CD4-positive, alpha-beta T cell treated with Interleukin-6 for 4 hours (primary cell): ENCODE measurements around the gene ERN1.
"Not testable (repeated sequence)": the region's sequence is repeated elsewhere in the genome, so short reads cannot be mapped to it uniquely, and the experiment has no call there.

Source experiments
- DNase-seq: peaks from one replicate; pipeline ENCODE4 v3.0.0-alpha.2; 2020; ENCODE audit warnings: mixed read lengths

Gene ERN1

GRCh38 chr17:64022611-64023063 lies 107.3 kb downstream of the ERN1 start:
- peak; percentile 50 for DNase-seq

- peak; percentile 91 for DNase-seq
These were observed 109.7 kb downstream of the ERN1 start, which contains the start of gene ICAM2 for GRCh38 chr17:64020056-64020766. Gene ICAM2 (minus strand): TSS chr17:64020633. CDS start chr17:64006691, 13,942 bp downstream.

DNA sequence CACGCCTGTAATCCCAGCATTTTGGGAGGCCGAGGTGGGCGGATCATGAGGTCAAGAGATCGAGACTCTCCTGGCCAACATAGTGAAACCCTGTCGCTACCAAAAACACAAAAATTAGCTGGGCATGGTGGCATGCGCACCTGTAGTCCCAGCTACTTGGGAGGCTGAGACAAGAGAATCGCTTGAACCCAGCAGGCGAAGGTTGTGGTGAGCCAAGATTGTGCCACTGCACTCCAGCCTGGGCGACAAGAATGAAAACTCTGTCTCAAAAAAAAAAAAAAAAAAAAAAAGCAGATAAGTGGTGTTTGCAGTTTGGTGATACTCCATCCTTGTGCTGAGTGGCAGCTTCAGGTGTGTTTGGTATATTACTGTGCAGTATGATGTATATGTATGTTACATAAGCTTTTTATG lies 110.4 kb downstream of the ERN1 start:
- DNase-seq = peak; percentile 29

DNA sequence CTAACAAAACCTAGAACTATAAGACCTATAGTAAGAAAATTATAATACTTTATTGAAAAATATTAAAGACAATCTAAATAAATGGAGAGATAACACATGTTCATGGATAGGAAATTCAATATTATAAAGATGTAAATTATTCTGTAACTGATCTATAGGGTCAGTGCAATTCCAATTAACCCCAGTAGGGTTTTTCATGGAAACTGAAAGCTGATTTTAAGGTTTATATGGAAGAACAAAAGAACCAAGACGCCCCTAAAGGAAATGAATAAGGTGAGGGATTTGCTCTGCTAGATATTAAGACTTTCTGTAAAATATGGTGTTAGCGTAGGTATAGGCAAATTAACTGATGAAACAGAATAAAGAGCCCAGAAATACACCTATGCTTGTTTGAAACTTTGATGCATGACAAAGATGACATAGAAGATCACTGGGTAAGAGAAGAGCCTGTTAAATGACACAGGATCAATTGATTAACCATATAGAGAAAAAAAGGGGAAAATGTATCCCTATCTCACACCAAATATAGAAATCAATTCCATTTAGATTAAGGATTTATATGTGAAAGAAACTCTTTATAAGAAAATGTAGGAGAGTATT lies 112.5 kb downstream of the ERN1 start:
- DNase-seq = no peak

GRCh38 chr17:64016974-64017373 lies 113.0 kb downstream of the ERN1 start:
- no peak for DNase-seq

DNA sequence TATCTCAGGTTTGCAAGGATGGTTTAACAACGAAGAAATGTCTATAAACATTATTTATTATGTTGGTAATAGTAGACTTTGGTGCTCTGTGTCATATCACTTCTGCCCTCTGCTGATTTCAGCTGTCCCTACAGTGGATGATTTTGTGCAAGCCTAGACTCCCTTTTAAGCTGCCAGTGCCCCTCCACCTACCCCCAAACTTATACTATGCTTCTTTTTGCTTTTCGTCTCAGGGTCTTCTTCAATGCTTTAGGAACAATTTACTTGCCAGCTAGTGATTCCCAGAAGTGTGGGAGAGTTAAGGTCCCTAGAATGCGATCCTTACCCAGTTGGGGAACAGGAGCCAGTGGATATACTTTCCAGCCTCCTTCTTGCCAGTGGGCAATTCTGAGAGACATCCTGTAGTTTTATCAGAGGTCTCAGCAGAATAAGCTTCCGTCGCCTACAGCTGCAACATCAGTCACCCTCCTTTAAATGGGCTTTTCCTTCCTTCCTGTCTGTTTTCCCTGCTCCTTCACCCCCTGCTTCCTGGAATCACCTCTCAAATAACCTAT lies 113.6 kb downstream of the ERN1 start:
- no peak for DNase-seq

- no peak for DNase-seq
These were observed 114.5 kb downstream of the ERN1 start for GRCh38 chr17:64015447-64015846.

DNA sequence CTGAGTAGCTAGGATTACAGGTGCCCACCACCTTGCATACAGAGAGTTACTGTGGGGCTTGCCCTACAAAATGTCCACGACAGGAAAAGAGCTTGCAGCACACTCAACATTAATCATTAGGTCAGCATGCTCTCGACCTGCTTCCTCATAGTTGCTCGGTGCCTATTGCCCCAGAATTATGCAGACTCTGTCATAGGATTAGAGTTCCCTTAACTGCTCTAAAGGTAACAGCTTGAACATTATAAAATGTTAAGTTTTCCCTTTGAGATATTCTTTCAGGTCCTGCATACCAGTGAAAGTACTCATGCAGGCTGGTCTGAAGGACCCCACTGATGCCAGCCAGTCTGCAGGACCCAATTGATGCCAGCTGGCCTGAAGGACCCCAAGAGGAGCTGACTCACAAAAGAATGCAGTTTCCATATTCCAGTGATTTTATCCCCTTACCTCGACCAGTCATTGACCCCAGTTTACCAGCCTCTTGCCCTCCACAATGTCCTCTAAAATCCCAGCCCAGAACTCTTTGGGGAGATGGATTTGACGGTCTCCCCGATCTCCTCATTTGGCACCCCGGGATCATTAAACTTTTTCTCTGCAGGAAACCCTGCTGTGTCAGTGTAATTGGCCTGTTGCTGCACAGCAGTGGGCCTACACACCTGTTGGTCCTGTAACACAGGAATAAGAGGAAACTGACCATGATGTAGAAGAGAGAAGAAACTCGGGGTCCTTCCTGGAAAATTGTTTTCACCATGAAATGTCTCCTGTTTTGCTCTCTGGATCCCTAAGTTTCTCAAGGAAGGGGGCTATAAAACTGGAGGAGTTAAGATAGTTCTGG lies 120.2 kb downstream of the ERN1 start:
- no peak for DNase-seq

GRCh38 chr17:64008830-64009229 lies 121.1 kb downstream of the ERN1 start:
- DNase-seq = no peak

DNA sequence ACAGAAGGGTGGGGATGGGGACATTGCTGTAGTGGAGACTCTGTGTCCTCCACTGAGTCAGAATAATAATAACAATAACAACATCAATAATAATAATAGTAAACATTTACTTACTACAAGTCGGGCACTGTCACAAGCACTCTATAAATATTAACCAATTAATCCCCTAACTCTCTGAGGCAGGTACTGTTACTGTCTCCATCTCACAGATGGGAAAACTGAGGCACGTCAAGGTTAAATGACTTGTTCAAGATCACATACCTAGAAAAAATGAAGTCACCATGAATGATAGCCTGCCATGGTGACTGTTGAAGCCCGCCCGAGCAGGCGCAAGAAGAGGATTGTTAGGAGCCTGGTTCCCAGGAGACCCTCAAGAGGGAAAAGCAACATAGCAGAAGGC lies 121.6 kb downstream of the ERN1 start:
- DNase-seq = no peak

DNA sequence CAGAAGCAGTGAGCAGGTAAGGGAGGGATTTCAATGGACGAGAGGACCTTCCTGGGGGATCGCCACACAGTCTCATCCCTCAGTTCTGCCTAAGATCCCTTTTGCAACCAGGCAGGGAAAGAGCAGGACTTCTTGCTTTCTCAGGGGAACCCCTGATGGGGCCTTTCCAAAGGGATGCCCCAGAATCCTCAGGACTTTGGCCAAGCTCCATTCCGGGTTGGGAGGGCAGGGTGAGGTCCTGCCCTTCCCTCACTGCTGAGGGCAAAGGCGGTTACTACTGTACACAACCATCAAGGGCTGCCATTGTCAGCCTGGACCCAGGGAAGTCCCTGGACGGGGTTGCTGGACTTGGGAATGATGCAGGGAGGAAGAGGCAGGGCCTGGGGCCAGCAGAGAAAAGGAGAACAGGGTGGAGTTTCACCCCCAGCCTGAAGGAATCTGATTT lies 122.1 kb downstream of the ERN1 start:
- DNase-seq = no peak

DNA sequence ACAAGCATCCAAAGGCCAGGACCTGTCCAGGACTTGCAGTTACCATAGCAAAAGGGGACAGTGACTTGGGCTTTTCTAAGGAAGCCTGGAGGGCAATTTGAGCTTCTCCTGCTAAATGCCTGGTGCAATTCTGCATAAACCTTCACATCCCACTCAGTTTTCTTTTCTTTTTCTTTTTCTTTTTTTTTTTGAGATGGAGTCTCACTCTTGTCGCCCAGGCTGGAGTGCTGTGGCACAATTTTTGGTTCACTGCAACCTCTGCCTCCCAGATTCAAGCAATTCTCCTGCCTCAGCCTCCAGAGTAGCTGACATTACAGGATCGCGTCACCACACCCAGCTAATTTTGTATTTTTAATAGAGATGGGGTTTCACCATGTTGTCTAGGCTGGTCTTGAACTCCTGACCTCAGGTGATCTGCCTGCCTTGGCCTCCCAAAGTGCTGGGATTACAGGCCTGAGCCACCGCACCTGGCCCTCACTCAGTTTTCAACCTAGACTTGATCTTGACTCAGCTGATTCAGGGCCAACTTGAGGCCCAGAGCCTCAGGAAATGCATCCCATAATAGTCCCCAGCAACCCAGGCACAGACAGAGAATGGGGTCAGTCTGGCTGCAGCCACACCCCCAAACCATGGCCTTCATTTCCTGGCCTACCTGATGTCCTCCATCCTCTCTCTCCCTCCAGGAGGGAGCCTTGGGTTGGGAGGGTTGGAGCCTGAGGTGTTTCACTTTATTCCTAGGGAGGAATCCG lies 122.7 kb downstream of the ERN1 start:
- not testable (repeated sequence) for DNase-seq

- no peak for DNase-seq
These were observed 123.4 kb downstream of the ERN1 start for GRCh38 chr17:64006361-64007088.

- no peak for DNase-seq
These were observed 124.2 kb downstream of the ERN1 start for GRCh38 chr17:64005734-64006167.

DNA sequence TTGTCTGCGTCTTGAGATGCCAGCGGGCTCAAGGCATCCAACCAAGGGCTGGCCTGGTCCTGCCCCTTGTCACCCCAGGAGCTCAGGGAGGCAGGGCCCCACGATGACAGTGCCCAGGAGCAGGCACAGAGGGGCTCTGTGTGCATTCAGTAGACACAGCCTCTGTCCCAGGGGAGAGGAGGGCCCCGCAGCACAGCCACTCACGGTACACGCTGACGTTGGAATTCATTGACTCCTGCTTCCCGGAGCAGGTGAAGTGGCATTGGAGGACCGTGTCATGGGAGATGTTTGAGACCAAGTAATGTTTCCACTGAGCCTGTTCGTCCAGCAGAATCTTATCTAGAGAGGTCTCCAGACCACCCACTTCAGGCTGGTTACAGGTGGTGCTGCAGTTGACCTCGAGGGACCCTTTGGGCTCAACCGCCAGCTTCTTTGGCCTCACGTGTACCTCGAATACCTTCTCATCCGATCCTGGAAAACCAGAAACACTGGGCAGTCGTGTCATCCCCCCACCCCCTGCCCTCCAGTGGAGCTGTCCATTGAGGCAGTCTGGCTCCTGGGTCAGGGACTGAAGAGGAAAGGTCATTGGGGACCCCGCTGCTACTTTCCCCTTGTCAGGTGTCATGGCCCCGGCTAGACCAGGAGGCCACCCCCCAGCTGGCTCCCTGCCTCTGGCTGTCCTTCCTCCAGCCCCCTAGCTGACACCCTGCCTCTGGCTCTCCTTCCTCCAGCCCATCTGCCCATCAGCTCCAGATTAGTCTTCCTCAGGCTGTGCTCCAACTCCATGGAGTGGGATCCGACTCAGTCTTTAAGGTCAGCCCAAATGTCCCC lies 124.8 kb downstream of the ERN1 start:
- no peak for DNase-seq

- no peak for DNase-seq
These were observed 125.7 kb downstream of the ERN1 start for GRCh38 chr17:64004218-64004770.

DNA sequence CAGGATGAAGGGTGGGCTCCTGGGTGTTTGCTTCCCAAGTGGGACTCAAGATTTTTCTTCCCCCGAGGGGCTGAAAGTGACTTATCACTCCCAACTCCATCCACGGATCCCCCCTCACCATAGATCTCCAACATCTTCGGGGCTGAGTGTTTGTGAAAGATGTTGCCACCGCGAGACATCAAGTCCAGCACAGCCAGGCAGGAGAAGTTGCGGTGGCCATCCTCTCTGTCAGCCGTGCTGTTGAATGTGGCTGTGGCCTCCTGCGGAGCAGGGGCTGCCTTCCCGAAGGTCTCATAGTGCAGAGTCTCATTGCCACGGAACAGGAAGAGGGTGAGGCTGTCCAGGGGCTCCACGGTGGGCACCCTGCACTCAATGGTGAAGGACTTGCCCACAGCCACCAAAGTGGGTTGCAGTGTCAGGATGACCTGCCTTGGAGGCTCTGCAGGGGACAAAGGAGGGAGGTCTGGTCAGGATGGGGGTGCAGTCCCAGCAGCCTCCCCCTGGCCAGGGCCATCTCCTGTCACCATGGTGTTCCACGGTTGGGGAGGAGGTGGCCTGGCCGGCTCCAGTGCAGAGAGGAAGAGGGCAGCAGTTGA lies 126.3 kb downstream of the ERN1 start:
- DNase-seq = no peak

- no peak for DNase-seq
These were observed 127.1 kb downstream of the ERN1 start for GRCh38 chr17:64002658-64003525.
